ENCODE measurements around the gene TEX101. TPM values are rescaled to one million over a fixed set of nuclear protein-coding genes. Genes with fewer than 3 reads are reported as not detected.
"Not testable (repeated sequence)": the region's sequence is repeated elsewhere in the genome, so short reads cannot be mapped to it uniquely, and the experiment has no call there.

The TEX101 gene
- total and polyA plus RNA-seq, 12 donors, result not detected

DNA sequence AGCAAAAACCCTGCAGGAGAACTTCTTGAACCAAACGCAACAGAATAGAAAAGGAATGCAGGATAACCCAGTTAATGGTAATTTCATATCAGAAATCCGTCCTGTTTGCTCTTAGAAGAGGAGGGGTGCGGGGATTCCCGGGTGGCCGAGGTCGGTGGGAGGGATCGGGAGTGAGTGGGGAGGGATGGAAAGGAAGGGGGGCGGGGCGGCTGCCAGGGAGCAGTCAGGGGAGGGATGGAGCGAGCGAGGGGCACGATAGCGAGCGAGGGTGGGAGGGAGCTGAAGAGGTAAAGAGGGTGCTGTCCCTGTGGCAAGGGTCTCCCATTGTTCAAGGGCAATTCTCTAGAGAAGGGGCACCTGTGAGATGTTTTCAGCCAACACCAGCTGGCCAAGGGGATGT lies 34.7 kb upstream of the TEX101 start:
- TF ChIP-seq POLR2A (IDR thresholded peaks at IDR 0.05), result no peak
- TF ChIP-seq CTCF (IDR thresholded peaks at IDR 0.05), result no peak
- H3K9me3 ChIP-seq (replicated peaks in 1 of 3), result no peaks in the 10 kb centered on the region
- no peak overlapping the region for H3K27ac ChIP-seq
- no peaks in the 10 kb centered on the region for H3K36me3 ChIP-seq (replicated peaks in 1 of 2)
- no peak overlapping the region for H3K4me3 ChIP-seq
- DNase-seq, result no peak
- H3K27me3 ChIP-seq, result no peaks in the 10 kb centered on the region
- WGBS, 4 donors, result 43 to 61% (median 50%) methylated on average over 14 of the region's 14 CpGs
- no peaks in the 10 kb centered on the region for H3K4me1 ChIP-seq (replicated peaks in 1 of 2)
- intact Hi-C loops (cut with DNase I), result no loop called here

GRCh38 chr19:43380771-43381386 lies 33.8 kb upstream of the TEX101 start:
- no peaks in the 10 kb centered on the region for H3K36me3 ChIP-seq (replicated peaks in 1 of 2)
- TF ChIP-seq POLR2A (IDR thresholded peaks at IDR 0.05) (no peak), CTCF (IDR thresholded peaks at IDR 0.05) (no peak)
- no peak overlapping the region for H3K4me3 ChIP-seq
- intact Hi-C loops (cut with DNase I), result no loop called here
- no peaks in the 10 kb centered on the region for H3K27me3 ChIP-seq
- H3K27ac ChIP-seq, result no peak overlapping the region
- no peaks in the 10 kb centered on the region for H3K9me3 ChIP-seq (replicated peaks in 1 of 3)
- H3K4me1 ChIP-seq (replicated peaks in 1 of 2), result no peaks in the 10 kb centered on the region
- DNase-seq, result no peak
- 57 to 61% (median 60%) methylated on average over 4 of the region's 4 CpGs for WGBS, 4 donors

DNA sequence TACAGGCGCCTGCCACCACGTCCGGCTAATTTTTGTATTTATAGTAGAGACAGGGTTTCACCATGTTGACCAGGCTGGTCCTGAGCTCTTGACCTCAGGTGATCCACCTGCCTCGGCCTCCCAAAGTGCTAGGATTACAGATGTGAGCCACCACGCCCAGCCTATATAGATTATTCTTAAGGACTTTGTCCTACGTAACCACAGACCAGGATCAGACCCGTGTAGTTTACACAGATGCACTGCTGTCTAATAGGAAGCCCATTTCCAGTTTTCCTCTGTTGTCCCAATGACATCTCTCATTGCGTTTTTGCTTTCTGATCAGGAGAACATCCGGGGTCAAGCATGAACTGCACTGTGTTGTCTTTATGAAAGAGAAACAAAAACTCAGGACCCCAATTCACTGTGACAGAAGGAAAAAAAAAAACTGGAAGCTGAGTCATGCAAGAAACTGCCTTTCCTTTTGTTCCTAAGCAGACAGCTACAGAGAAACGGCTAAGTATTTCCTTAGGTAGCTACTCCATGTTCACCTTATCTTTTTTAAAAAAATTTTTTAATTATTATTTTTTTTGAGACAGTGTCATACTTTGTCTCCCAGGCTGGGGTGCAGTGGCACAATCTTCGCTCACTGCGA lies 32.0 kb upstream of the TEX101 start:
- H3K36me3 ChIP-seq (replicated peaks in 1 of 2); H3K27me3 ChIP-seq; DNase-seq; intact Hi-C loops (cut with DNase I); H3K27ac ChIP-seq; H3K9me3 ChIP-seq (replicated peaks in 1 of 3); H3K4me3 ChIP-seq; H3K4me1 ChIP-seq (replicated peaks in 1 of 2): not testable (repeated sequence)
- WGBS, 4 donors, result 50 to 75% (median 63%) methylated on average over 9 to 12 of the region's 12 CpGs

GRCh38 chr19:43383254-43383653 lies 31.4 kb upstream of the TEX101 start:
- H3K27me3 ChIP-seq; DNase-seq; H3K4me1 ChIP-seq (replicated peaks in 1 of 2); H3K36me3 ChIP-seq (replicated peaks in 1 of 2); intact Hi-C loops (cut with DNase I); H3K27ac ChIP-seq; H3K4me3 ChIP-seq; H3K9me3 ChIP-seq (replicated peaks in 1 of 3): not testable (repeated sequence)
- 72 to 82% (median 80%) methylated on average over 7 of the region's 7 CpGs for WGBS, 4 donors

- 51 to 67% (median 59%) methylated on average over 3 of the region's 3 CpGs for WGBS, 4 donors
- H3K27ac ChIP-seq; H3K27me3 ChIP-seq; H3K4me3 ChIP-seq; H3K9me3 ChIP-seq (replicated peaks in 1 of 3); H3K36me3 ChIP-seq (replicated peaks in 1 of 2); intact Hi-C loops (cut with DNase I); H3K4me1 ChIP-seq (replicated peaks in 1 of 2); DNase-seq: not testable (repeated sequence)
Measured at GRCh38 chr19:43383759-43384158, 30.9 kb upstream of the TEX101 start.

- H3K9me3 ChIP-seq (replicated peaks in 1 of 3); DNase-seq; H3K36me3 ChIP-seq (replicated peaks in 1 of 2); intact Hi-C loops (cut with DNase I); H3K27me3 ChIP-seq; H3K4me1 ChIP-seq (replicated peaks in 1 of 2); H3K4me3 ChIP-seq; H3K27ac ChIP-seq: not testable (repeated sequence)
- WGBS, 4 donors, result 74 to 78% (median 77%) methylated on average over 11 of the region's 11 CpGs
Measured at GRCh38 chr19:43390903-43391551, 23.7 kb upstream of the TEX101 start.

- H3K36me3 ChIP-seq (replicated peaks in 1 of 2); DNase-seq; H3K4me1 ChIP-seq (replicated peaks in 1 of 2); H3K4me3 ChIP-seq; H3K27me3 ChIP-seq; H3K9me3 ChIP-seq (replicated peaks in 1 of 3); intact Hi-C loops (cut with DNase I); H3K27ac ChIP-seq: not testable (repeated sequence)
- 83 to 93% (median 86%) methylated on average over 4 to 6 of the region's 6 CpGs for WGBS, 4 donors
Measured at GRCh38 chr19:43391552-43391935, 23.1 kb upstream of the TEX101 start.

GRCh38 chr19:43393501-43393900 lies 21.2 kb upstream of the TEX101 start:
- WGBS, 4 donors, result 70 to 100% (median 77%) methylated on average over 1 to 3 of the region's 3 CpGs
- not testable (repeated sequence) for H3K27me3 ChIP-seq

More at GRCh38 chr19:43393501-43393900, 21.2 kb upstream of the TEX101 start:
- H3K36me3 ChIP-seq (replicated peaks in 1 of 2); H3K27ac ChIP-seq; DNase-seq; H3K9me3 ChIP-seq (replicated peaks in 1 of 3); intact Hi-C loops (cut with DNase I); H3K4me1 ChIP-seq (replicated peaks in 1 of 2); H3K4me3 ChIP-seq: not testable (repeated sequence)

Data from adrenal gland (tissue), 12 donors.